Endothelial cell of umbilical vein (primary cell): ENCODE results near the gene KLK3.

Experiments used
- CTCF ChIP-seq, 2 donors: IDR thresholded peaks; 1 replicate in 1 of 2; 2 replicates in 1 of 2; pipeline ENCODE4 v1.5.1; 2011; ENCODE audit warnings: low read length in 2 of 2, mild to moderate bottlenecking in 2 of 2, moderate library complexity in 2 of 2, control low read depth in 1 of 2, inconsistent platforms in 1 of 2, low read depth in 1 of 2; ENCODE audit not compliant: insufficient read depth in 1 of 2; ENCODE audit errors: extremely low read depth in 1 of 2
- EZH2 ChIP-seq: IDR thresholded peaks from 2 replicates; pipeline ENCODE4 v1.6.1; 2012; ENCODE audit warnings: borderline replicate concordance, low read depth, mild to moderate bottlenecking, moderate library complexity, low read length, inconsistent platforms; ENCODE audit not compliant: severe bottlenecking
- MAX ChIP-seq: IDR thresholded peaks from 2 replicates; pipeline ENCODE4 v1.6.1; 2011; ENCODE audit not compliant: insufficient read depth, insufficient read length
- MYC ChIP-seq: IDR thresholded peaks from one replicate; pipeline ENCODE4 v1.6.1; 2011; ENCODE audit warnings: mild to moderate bottlenecking, low read depth, low read length
- POLR2A ChIP-seq: IDR thresholded peaks from 2 replicates; pipeline ENCODE4 v1.6.1; 2012; ENCODE audit warnings: low read depth, mild to moderate bottlenecking, control low read depth, low read length
- POLR2AphosphoS5 ChIP-seq: IDR thresholded peaks from 2 replicates; pipeline ENCODE4 v1.6.1; 2012; ENCODE audit warnings: low read depth, mild to moderate bottlenecking, control low read depth, low read length, moderate library complexity; ENCODE audit not compliant: insufficient read depth

GRCh38 chr19:50902640-50903039 lies 47.9 kb downstream of the KLK3 start:
- no peak for TF ChIP-seq CTCF (IDR thresholded peaks at IDR 0.05; ENCODE audit: extremely low read depth in 1 of 2, insufficient read depth in 1 of 2, low read depth in 1 of 2, low read length in 2 of 2)
- no peak for TF ChIP-seq POLR2AphosphoS5
- TF ChIP-seq MAX: no peak
- no peak for TF ChIP-seq POLR2A
- TF ChIP-seq MYC: no peak
- TF ChIP-seq EZH2: no peak
